BLaER1 (cell line): Measurements from ENCODE around the gene ZNF688.

Source experiments
- H3K27ac ChIP-seq: shearing (Covaris generic); formaldehyde crosslinking; 2 replicates; pipeline ENCODE4 v1.8.1; 2022
- H3K27me3 ChIP-seq: shearing (Covaris generic); formaldehyde crosslinking; 2 replicates; pipeline ENCODE4 v1.8.1; 2022
- H3K36me3 ChIP-seq: shearing (Covaris generic); formaldehyde crosslinking; 2 replicates; pipeline ENCODE4 v1.8.1; 2022
- H3K4me1 ChIP-seq: shearing (Covaris generic); formaldehyde crosslinking; 2 replicates; pipeline ENCODE4 v1.8.1; 2022
- H3K4me2 ChIP-seq: shearing (Covaris generic); formaldehyde crosslinking; 2 replicates; pipeline ENCODE4 v1.8.1; 2022
- H3K4me3 ChIP-seq: shearing (Covaris generic); formaldehyde crosslinking; 2 replicates; pipeline ENCODE4 v1.8.1; 2022
- H3K9ac ChIP-seq: shearing (Covaris generic); formaldehyde crosslinking; 2 replicates; pipeline ENCODE4 v1.8.1; 2022
- H3K9me3 ChIP-seq: shearing (Covaris generic); formaldehyde crosslinking; 2 replicates; pipeline ENCODE4 v1.8.1; 2022
- H4K20me1 ChIP-seq: shearing (Covaris generic); formaldehyde crosslinking; 2 replicates; pipeline ENCODE4 v1.8.1; 2022
- Cebpa-rat ChIP-seq: shearing (Covaris generic); IDR thresholded peaks from 2 replicates; pipeline ENCODE4 v1.8.1; 2022

Gene ZNF688

DNA sequence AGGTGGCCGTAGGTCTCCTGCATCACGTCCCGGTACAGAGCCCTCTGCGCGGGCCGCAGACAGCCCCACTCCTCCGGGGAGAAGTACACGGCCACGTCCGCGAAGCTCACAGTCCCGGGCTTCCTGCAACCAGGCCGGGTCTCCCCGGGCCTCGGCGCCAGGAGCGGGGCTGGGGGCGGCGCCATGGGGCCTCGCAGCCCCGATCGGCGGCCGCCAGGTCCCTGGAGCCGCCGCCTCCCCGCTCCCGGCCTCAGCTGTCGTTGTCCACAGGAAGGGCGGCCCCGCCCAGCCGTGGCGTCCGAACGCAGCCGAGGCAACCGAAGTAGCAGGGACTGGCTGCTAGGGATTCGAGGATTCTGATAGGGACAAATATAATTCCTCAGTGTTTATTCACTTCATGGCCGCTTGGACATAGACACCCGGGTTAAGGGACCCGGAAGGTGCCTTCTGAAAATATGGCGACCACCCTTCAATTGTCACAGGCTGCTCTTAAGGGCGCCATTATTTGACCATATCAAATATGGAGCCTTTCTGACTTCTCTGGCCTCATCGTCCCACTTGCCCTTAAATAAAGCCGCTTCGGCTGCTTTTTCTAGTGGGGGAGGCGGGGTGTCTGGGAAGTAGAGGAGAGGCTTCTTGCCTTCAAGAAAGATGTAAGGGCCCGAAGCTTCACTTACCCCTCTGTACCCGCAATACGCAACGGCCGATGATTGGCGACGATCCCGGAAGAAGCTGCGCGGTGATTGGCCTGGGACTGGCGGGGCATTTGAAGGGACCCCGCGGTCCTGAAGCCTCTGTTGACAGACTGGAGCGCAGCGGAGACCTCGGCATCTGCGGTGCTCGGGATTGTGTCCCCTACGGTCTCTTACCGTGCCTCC is at the start of gene ZNF688:
Gene ZNF688, minus strand, starts transcription at position 270 of the 878 bp plus-strand sequence. Its CDS starts 85 bp downstream, at position 185.
- Histone ChIP-seq H3K36me3 (peaks cover 20% of the 10 kb centered on the region), H3K27ac (peak within 1 kb of the TSS; percentile 96), H3K9ac (peak within 1 kb of the TSS; percentile 94), H4K20me1 (peaks cover 7% of the 10 kb centered on the region; the same call in 1 of the 2 replicates), H3K4me1 (peaks cover 59% of the 10 kb centered on the region), H3K27me3 (no peaks in the 10 kb centered on the region), H3K4me3 (peak within 1 kb of the TSS; percentile 77), H3K4me2 (peak within 1 kb of the TSS; percentile 99), H3K9me3 (no peaks in the 10 kb centered on the region)
- no peak for TF ChIP-seq Cebpa-rat

DNA sequence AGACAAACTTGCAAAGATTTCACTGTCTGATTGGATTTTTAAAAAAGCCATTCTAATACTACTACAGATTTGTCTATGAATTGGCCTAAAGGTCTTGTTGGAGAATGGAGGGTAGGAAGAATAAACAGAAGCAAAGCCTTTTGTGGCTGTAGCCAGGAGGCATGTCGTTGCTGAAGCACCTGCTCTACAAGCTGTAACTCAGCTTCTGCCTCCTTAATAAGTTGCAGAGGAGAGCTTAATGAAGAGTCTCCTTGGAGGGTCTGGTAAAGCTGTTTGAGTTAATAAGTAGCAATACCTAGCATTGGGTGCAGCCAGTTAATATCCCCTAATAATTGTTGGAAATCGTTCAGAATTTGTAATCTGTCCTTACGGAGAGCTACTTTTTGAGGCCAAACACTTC is 48.7 kb upstream of the ZNF688 start:
- H3K4me1 ChIP-seq, result peaks cover 27% of the 10 kb centered on the region
- no peaks in the 10 kb centered on the region for H4K20me1 ChIP-seq
- H3K4me3 ChIP-seq, result no peak overlapping the region
- peaks cover 49% of the 10 kb centered on the region for H3K9me3 ChIP-seq
- H3K4me2 ChIP-seq, result 0 out of 2 replicates have a peak overlapping the region, but pooled peaks have one; percentile 4
- H3K36me3 ChIP-seq, result no peaks in the 10 kb centered on the region
- no peaks in the 10 kb centered on the region for H3K27me3 ChIP-seq
- no peak for TF ChIP-seq Cebpa-rat
- peak overlapping the region; percentile 20; the same call in 1 of the 2 replicates for H3K27ac ChIP-seq
- no peak overlapping the region for H3K9ac ChIP-seq

DNA sequence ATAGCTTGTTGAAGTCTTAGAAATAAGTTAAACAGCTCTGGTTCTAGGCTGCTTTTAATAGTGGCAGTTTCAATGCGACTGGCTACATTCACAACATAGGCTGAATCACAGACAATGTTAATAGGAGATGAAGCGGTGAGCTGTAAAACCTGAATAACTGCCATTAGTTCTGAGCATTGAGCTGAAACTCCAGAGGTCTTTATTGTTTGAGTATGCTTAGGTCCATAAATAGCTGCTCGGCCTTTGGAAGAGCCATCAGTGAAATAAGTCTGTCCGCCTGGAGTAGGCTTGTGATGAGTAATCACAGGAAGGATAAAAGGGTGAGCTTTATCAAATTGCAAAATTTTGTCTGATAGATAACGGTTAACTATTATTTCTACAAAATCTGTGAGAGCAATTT is 48.1 kb upstream of the ZNF688 start:
- no peaks in the 10 kb centered on the region for H4K20me1 ChIP-seq
- H3K36me3 ChIP-seq, result no peaks in the 10 kb centered on the region
- no peaks in the 10 kb centered on the region for H3K27me3 ChIP-seq
- H3K4me3 ChIP-seq, result no peak overlapping the region
- peak overlapping the region; percentile 39 for H3K4me2 ChIP-seq
- peak overlapping the region; percentile 20 for H3K27ac ChIP-seq
- H3K4me1 ChIP-seq, result peaks cover 27% of the 10 kb centered on the region
- peaks cover 49% of the 10 kb centered on the region for H3K9me3 ChIP-seq
- TF ChIP-seq Cebpa-rat, result no peak
- H3K9ac ChIP-seq, result no peak overlapping the region

DNA sequence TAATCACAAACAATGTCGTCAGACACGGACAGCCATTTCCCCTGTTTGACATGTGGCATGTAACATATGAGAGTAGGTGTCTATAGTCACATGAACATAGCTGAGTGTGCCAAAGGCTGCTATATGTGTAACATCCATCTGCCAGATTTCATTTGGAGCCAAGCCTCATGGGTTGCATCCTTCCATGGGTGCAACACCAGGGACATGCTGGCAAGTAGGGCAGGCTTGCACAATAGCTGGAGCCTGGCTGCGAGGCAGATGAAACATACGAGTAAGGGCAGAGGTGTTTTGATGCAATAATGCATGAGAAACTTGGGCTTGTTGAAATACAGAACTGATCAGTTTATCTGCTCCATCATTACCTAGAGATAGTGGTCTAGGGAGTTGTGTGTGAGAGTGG is 47.7 kb upstream of the ZNF688 start:
- H3K4me3 ChIP-seq, result no peak overlapping the region
- H3K4me1 ChIP-seq, result peaks cover 27% of the 10 kb centered on the region
- peak; percentile 48; the same call in 1 of the 2 replicates for TF ChIP-seq Cebpa-rat
- H3K36me3 ChIP-seq, result no peaks in the 10 kb centered on the region
- H4K20me1 ChIP-seq, result no peaks in the 10 kb centered on the region
- H3K9ac ChIP-seq, result no peak overlapping the region
- H3K27ac ChIP-seq, result peak overlapping the region; percentile 20
- H3K27me3 ChIP-seq, result no peaks in the 10 kb centered on the region
- peak overlapping the region; percentile 39 for H3K4me2 ChIP-seq
- peaks cover 45% of the 10 kb centered on the region for H3K9me3 ChIP-seq

DNA sequence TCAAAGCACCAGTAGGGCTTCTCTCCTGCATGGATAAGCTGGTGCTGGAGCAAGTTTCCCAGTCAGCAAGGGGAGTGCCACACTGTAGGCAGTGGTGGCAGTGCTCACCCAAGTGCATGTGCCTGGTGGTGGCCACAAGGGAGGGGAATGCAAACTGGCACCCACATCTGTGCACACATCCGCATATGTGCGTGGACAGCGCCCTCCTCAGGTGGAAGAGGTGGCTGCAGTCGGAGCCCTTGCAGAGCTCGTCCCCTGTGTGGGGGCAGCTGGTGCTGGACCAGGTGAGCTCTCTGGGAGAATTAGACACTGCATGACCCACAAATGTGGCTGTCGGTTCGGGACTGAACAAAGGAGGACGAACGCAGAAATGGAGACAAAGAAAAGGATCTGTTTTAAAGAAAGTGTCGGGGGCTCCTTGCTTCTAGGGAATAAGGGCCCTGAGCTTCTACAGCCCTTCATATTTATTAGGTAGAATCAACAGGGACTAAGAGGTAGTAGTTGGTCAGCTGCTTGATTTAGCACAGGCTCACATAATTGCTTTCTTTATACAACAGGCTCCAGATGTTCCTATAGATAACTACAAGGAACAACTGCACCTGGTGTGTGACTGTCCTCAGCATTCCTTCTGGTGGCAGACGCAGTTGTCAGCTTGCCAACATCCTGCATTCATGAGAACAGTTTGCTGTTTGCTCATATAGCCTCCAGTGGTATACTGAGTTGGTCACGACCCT is 44.0 kb upstream of the ZNF688 start:
- Histone ChIP-seq H3K4me3 (no peak overlapping the region), H3K4me2 (no peak overlapping the region), H3K36me3 (no peaks in the 10 kb centered on the region), H3K4me1 (peaks cover 36% of the 10 kb centered on the region), H4K20me1 (no peaks in the 10 kb centered on the region), H3K27me3 (no peaks in the 10 kb centered on the region), H3K9ac (no peak overlapping the region), H3K9me3 (peaks cover 36% of the 10 kb centered on the region), H3K27ac (no peak overlapping the region)
- no peak for TF ChIP-seq Cebpa-rat

DNA sequence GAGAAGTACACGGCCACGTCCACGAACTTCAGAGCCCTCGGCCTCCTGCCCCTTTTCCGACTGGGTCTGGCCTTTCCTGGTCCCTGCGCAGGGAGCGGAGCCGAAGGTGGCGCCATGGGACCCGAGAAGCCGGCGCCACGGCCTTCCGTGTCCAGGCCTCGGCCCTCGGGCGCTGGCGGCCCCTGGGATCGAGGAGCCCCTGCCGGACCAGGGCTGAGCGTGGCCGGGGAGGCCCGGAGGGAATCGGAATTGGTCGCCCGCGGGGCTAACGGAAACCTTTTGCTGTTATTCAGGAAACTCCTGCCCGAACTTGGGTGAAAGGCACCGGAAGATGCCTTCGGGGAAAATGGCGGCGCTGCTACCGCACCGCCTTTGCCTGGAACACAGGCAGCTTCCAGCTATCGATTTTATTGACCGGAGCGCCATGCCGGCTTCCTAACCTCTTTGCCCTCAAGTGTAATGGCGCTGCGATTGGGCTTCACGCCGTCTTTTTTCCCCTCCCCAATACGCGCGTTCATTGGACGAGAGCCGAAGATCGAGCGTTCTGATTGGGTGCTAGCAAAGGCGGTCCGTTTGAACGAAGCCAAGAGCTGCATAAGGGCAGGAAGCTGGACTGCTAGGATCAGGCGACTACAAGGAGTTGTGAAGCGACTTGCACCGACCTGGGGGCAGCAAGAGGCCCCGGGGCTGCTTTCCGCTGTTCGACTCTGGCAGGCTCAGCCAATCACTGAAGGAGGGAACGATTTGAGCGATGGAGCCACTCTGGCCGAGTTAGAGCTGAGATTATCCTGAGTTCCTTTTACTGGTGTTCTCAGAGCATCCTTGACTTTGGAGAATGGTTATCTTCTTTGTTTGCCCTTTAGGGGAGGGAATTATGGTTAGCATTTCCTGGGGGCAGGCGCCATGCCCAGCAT is 38.7 kb upstream of the ZNF688 start, which contains the start of gene ZNF689:
Gene ZNF689, minus strand, starts transcription at position 464 of the 914 bp plus-strand sequence. Its CDS starts 348 bp downstream, at position 116.
- peaks cover 32% of the 10 kb centered on the region for H3K36me3 ChIP-seq
- peak within 1 kb of the TSS; percentile 98 for H3K9ac ChIP-seq
- peak within 1 kb of the TSS; percentile 99 for H3K27ac ChIP-seq
- H3K4me2 ChIP-seq, result peak within 1 kb of the TSS; percentile 92
- no peak for TF ChIP-seq Cebpa-rat
- peak within 1 kb of the TSS; percentile 87 for H3K4me3 ChIP-seq
- H3K4me1 ChIP-seq, result peaks cover 30% of the 10 kb centered on the region
- peaks cover under 1% of the 10 kb centered on the region; the same call in 1 of the 2 replicates for H3K9me3 ChIP-seq
- no peaks in the 10 kb centered on the region for H3K27me3 ChIP-seq
- H4K20me1 ChIP-seq, result no peaks in the 10 kb centered on the region

DNA sequence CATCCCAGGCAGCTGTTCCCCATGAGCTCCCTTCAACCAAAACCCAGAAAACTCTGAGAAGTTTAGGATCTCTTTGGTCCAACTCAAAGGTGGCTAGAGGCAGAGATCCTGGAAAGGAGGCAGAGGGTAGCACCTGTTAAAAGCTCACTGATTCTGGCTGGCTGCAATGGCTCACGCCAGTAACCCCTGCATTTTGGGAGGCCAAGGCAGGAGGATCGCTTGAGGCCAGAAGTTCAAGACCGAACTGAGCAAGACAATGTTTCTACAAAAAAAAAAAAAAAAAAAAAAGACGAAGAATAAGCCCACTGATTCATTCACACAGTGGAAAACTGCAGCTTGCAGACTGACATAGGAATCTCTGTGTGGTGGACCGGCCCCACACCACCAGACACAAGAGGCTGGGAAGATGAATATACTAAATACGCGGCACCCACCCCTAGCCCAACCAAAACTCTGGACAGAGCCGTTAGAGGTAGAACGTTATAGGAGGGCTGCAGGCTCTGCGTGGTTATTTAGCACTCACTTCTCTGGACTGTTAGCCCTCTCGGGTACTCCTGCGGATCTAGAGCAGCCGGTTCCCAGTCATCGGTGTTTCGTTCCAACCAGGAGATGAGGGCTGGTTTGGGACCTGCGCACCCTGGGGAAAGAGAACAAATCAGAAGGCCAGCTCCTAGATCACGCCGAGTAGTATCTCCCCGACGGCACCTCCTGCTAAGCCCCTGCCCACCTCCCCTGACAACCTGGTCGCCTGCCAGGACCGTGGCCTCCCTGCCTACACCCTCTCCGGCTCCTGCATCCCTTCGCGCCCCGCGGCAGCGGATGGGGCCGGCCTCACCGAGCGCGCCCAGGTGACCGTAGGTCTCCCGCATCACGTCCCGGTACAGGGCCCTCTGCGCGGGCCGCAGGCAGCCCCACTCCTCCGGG is 37.8 kb upstream of the ZNF688 start:
- H3K36me3 ChIP-seq, result peaks cover 41% of the 10 kb centered on the region
- H3K4me1 ChIP-seq, result peaks cover 30% of the 10 kb centered on the region
- no peaks in the 10 kb centered on the region for H3K9me3 ChIP-seq
- peak overlapping the region; percentile 92 for H3K4me2 ChIP-seq
- no peak for TF ChIP-seq Cebpa-rat
- 0 out of 2 replicates have a peak, but pooled peaks cover 5% of the 10 kb centered on the region for H4K20me1 ChIP-seq
- H3K27me3 ChIP-seq, result no peaks in the 10 kb centered on the region
- H3K4me3 ChIP-seq, result peak overlapping the region; percentile 87
- peak overlapping the region; percentile 98 for H3K9ac ChIP-seq
- H3K27ac ChIP-seq, result peak overlapping the region; percentile 99

DNA sequence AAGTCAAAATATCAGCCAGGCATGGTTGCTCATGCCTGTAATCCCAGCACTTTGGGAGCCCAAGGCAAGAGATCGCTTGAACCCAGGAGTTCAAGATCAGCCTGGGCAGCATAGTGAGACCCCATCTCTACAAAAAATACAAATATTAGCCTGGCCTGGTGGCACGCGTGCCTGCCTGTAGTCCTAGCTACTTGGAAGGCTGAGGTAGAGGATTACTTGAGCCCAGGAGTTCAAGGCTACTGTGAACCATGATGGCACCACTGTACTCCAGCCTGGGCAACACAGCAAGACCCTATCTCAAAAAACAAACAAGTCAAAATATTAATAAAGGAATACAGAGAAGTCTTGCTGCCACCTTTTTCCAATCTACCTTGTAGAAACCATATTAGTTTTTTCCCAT is 34.5 kb upstream of the ZNF688 start:
- no peak for TF ChIP-seq Cebpa-rat
- no peak overlapping the region for H3K4me2 ChIP-seq
- no peaks in the 10 kb centered on the region for H3K27me3 ChIP-seq
- H3K4me1 ChIP-seq, result peaks cover 26% of the 10 kb centered on the region
- H3K9me3 ChIP-seq, result no peaks in the 10 kb centered on the region
- peaks cover 70% of the 10 kb centered on the region for H3K36me3 ChIP-seq
- no peak overlapping the region for H3K9ac ChIP-seq
- peaks cover 21% of the 10 kb centered on the region; the same call in 1 of the 2 replicates for H4K20me1 ChIP-seq
- no peak overlapping the region for H3K27ac ChIP-seq
- no peak overlapping the region for H3K4me3 ChIP-seq
